Stimulated activated memory B cell treated with anti-CD40 and anti-IgM and Interleukin-4, amounts not matched to agents 10 μg/mL and 1 μg/mL and 100 μg/mL, for 72 hours (primary cell): Measurements from ENCODE around the gene LMAN2.
A peak's percentile ranks its signal among the peaks of the same experiment; 100 is the strongest.

Experiments used
- ATAC-seq: fragments of 150-1000 bp; cut with Tn5 transposase; 2 replicates; pipeline ENCODE4 v1.10.0; 2021
- H3K27ac Mint-ChIP-seq: one replicate; pipeline ENCODE4 v1.8.0; 2022; ENCODE audit warnings: mild to moderate bottlenecking, mixed read lengths
- H3K27me3 Mint-ChIP-seq: one replicate; pipeline ENCODE4 v1.8.0; 2022; ENCODE audit warnings: mixed read lengths
- H3K36me3 Mint-ChIP-seq: one replicate; pipeline ENCODE4 v1.8.0; 2022; ENCODE audit warnings: mixed read lengths
- H3K4me1 Mint-ChIP-seq: one replicate; pipeline ENCODE4 v1.8.0; 2022; ENCODE audit warnings: mixed read lengths
- H3K4me3 Mint-ChIP-seq: one replicate; pipeline ENCODE4 v1.8.0; 2022; ENCODE audit warnings: mild to moderate bottlenecking, moderate library complexity, mixed read lengths
- H3K9me3 Mint-ChIP-seq: one replicate; pipeline ENCODE4 v1.8.0; 2022; ENCODE audit warnings: mixed read lengths

Gene LMAN2

DNA sequence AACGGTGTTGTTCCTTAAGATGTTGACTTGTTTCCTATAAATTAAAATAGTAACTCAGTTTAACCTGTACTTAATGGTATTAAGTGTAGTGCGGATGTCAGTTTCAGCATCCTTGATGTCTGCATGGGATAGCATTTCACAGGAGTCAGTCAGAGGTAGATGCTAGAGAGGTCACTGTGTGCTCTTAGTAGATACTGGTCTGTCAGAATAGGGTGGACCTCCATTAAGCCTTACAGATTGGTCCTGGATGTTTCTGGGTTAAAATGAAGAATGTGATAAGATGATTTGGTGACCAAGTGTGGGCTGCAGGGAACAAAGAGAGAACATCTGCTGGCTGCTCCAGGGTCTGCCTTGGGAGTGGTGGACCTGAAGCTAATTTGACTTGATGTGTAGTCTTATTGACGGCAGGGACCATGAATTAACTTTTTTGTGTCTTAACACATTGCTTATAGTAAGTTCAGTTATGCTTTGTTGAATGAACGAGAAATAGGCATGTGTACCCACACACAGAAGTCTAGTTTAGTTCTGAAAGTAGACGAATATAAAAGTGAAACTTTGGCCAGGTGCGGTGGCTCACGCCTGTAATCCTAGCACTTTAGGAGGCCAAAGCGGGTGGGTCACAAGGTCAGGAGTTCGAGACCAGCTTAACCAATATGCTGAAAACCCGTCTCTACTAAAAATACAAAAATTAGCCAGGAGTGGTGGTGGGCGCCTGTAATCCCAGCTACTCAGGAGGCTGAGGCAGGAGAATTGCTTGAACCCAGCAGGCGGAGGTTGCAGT is 60.5 kb downstream of the LMAN2 start:
- peak; percentile 77 for ATAC-seq
- no peaks in the 10 kb centered on the region for H3K9me3 Mint-ChIP-seq
- peak overlapping the region; percentile 74 for H3K27ac Mint-ChIP-seq
- H3K27me3 Mint-ChIP-seq = no peaks in the 10 kb centered on the region
- peaks cover 76% of the 10 kb centered on the region for H3K36me3 Mint-ChIP-seq
- peaks cover 32% of the 10 kb centered on the region for H3K4me1 Mint-ChIP-seq
- H3K4me3 Mint-ChIP-seq = no peak overlapping the region

DNA sequence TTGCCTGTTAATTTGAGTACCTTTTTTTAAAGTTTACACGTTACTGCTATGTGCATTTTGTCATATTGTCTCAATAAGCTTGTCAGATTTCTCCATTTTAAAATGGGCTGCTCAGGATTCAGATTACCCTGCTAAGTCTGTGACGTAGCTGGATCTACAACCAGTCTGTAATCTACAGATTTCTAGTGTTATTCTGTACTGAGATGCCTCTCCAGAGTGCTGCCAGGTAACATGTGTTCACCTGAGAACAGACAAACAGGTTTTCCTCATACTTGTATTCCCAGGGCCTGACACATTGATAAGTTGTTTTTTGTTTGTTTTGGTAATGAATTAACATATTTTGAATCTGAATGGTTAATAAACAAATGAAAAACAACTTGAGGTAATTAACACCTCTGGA is 63.3 kb downstream of the LMAN2 start:
- Mint-ChIP-seq H3K4me3 (no peak overlapping the region), H3K27me3 (no peaks in the 10 kb centered on the region), H3K4me1 (peaks cover 18% of the 10 kb centered on the region), H3K27ac (no peak overlapping the region), H3K36me3 (peaks cover 69% of the 10 kb centered on the region), H3K9me3 (no peaks in the 10 kb centered on the region)
- ATAC-seq = no peak
